ENCODE measurements around the gene PRKCZ. TPM values are rescaled to one million over a fixed set of nuclear protein-coding genes. Genes with fewer than 3 reads are reported as not detected.

The PRKCZ gene
- total RNA-seq, 1 donor from 2014 or later = 58.3 TPM

GRCh38 chr1:2195785-2196184, 145.6 kb downstream of the PRKCZ start:
- no peak for DNase-seq

GRCh38 chr1:2196901-2197638, 146.9 kb downstream of the PRKCZ start:
- no peak for DNase-seq

DNA sequence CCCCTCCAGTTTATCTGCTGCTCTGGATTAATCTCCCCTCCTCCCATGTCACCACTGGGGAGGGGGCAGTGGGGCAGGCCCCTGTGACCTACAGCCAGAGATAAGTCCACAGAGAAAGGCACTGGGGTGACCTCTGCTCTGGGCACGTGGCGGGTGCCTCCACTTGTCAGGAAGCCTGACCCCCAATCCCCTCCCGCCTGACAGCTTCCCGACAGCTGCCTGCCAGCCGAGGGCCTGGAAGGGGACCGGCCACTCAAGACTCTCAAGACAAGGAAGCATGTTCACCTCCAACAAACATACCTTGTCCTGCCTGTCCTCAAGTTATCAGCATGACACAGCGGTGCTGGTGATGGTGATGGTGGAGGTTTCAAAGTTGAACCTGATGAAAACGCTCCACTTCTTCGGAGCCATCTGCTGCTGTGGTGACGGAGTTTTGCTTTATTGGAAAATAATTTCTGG, 147.5 kb downstream of the PRKCZ start:
- no peak for DNase-seq

- no peak for DNase-seq
Measured at GRCh38 chr1:2198571-2198970, 148.4 kb downstream of the PRKCZ start.

DNA sequence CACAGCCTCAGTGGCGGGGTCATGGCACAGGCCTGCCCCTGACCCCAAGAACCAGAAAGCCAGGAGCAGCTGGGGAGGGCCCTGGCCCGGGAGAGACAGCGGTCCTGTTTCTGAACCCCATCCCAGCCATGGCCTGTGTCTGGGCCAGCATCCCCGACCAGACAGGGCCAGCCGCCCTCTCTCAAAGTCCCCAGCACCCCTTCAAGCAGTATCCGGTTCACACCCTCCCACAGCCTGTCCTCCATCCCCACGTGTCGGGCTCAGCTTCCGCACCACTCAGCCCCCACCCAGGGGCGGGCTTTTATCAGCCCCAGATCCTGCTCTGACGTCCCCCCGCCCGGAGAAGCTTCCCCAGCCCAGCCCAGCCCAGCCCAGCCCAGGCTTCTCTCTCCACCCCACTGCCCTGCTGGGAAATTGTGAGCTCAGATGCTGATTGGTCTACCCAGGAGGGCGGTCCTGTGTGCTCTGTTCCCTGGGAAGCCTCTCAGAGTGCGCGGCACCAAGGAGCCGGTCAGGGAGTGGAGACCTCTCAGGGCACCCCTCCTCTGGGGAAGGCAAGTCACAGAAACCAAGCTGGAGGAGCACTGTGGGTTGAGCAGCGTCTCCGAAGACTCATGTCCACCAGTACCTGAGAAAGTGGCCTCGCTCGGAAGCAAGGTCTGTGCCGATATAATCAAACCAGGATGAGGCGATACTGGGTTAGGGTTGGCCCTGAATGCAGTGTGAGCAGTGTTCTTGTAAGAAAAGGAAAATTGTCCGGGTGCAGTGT, 149.0 kb downstream of the PRKCZ start:
- peak; percentile 84 for DNase-seq

DNA sequence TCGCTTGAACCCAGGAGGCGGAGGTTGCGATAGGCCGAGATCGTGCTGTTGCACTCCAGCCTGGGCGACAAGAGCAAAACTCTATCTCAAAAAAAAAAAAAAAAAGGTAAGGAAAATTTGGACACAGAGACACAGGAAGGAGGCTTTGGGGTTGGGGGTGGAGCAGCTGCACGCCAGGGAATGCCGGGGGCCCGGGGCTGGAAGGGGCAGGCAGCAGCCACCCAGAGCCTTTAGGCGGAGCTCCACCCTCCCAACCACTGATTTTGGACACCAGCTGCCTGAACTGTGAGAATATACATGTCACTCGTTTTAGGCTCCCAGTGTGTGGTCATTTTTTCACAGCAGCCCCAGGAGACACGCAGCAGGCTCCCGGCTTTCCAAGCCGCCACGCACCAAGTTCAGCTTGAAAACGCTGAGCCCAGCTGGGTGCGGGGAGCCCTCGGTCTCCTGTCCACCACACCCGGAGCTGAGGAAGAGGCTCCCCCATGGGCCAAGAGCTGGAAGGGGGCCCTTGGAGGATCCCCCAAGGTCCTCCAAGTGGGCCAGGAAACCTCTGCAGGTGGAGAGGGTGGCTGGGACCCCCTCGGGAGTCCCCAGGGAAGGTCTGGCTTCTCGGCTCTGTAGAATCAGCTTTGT, 150.2 kb downstream of the PRKCZ start:
- no peak for DNase-seq

- DNase-seq = no peak
Measured at GRCh38 chr1:2201062-2201461, 150.9 kb downstream of the PRKCZ start.

DNA sequence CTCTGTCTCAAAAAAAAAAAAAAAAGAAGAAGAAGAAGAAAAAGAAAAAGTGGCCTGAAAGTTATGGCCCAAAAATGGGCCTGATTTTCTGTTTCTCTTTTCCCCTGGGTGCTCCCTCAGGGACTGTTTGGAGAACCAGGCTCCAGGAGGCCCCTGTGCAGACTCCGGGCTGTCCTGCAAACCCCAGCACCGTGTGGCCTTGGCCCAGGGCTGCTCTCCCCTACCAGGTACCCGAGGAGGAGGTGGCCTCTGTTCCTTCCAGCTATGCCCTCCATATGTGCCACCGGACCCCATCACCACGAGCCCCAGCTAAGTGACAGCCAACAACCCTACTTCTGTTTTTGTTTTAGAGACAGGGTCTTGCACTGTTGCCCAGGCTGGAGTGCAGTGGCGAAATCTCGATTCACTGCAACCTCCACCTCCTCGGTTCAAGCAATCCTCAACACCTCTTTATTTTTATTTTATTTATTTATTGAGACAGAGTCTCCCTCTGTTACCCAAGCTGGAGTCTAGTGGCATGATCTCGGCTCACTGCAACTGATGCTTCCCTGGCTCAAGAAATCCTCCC, 151.9 kb downstream of the PRKCZ start:
- no peak for DNase-seq

GRCh38 chr1:2202843-2203601, 152.8 kb downstream of the PRKCZ start:
- no peak for DNase-seq

DNA sequence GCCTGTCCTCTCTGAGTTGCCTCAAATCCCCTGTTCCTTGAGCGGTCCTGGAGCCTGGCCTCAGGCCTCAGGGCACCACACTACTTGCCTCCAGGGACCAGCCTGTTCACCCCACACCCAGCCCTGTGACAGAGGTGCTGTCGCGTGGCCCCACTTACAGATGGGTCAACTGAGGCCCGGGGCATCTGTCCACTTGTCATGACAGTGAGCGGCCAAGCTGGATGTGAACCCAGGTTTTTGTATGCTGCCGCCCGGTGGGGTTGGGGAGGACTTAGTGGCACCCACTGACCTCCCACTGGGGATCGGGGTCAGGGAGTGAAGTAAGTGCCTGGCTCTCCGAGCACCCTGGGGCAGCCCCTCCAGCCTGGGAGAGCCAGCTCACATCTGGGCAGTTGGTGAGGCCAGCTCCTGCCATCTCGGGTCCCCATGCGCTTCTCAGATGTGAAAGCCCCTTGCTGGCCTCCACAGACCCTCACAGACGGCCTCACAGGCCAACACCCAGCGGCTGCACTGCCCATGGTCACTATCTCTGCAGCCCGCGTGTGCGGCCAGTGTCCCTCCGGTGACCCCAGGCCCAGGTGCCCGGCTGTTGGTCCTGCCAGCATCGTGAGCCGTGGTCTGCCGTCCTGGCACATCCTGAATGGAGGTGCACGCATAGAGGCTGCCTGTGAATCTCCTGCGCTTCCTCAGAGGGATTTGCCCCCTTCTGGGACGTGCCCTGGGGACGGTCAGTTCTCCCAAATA, 153.6 kb downstream of the PRKCZ start:
- no peak for DNase-seq

GRCh38 chr1:2204415-2205190, 154.4 kb downstream of the PRKCZ start:
- no peak for DNase-seq

- DNase-seq = peak; percentile 91
Measured at GRCh38 chr1:2205191-2205952, 155.2 kb downstream of the PRKCZ start.

DNA sequence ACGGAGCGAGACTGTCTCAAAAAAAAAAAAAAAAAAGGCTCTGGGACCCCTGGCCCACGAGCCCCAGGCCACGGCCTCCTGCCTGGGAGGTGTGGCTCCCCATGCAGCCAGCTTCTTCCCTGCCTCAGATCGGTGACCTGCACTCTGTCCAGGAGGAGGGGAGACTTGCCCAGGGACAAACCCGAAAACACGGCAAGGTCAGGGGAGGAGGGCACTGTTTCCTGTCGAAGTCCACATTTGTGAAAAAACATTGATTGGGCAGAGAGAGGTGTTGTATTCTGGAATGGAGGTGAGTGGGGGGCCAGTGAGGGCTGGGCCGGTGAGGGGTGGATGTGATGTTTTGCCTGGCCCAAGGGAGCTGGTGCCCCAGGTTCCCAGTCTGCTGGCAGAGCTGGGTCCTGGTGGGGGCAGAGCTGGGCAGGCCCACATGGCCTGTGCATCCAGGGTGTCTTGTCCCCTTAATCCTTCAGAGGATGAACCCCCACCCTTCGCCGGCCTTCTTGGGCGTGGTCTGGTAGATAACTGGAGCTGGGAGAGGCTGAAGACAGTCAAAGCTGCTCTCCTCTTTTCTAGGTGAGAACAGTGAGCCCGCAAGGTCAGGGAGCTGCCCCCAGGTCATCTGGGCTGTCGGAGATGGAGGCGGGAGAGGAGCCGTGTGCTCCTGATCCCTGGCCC, 156.7 kb downstream of the PRKCZ start:
- DNase-seq = no peak

DNA sequence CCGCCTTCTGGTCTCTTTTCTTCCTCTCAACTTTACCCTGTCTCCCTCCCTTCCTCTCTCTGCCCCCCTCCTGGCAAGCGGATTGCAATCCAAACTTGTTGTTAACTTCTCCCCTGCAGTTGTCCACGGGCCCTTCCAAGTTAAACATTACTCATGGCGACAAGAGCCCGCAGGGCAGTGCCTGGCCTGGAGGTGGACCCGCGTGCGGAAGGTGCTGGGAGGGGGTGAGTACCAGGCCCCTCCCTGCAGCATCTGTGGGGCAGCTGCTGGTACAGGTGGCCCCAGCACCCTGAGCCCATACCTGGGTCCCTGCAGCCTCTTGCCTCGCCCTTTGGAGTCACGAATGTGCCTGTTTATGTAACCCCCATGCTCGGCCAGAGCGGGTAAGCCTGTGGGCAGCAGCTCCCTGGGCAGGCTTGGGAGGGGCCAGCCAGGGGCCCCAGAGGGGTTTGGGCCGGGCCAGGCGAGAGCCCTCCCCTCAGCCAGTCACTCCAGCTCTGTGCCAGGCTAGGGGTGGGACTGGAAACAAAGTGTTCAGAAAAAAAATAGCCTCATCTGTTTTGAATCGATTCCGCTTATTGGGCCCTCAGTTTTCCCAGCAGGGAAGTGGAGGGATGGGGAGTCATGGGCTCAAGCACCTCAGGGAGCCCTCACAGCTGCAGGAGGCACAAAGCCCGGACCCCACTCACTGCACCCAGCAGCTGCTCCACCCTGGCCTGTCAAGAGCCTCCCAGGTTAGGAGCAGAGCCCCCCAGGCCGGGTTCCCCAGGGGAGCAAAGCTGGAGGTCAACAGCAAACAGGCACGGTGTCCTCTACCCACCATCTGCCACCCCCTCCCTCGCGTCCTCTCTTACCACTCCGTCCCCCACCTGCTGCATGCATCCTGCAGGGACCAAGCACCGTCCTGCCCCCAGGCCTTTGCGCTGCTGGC, 158.4 kb downstream of the PRKCZ start:
- DNase-seq = no peak

GRCh38 chr1:2209400-2210083, 159.3 kb downstream of the PRKCZ start:
- no peak for DNase-seq

- no peak for DNase-seq
Measured at GRCh38 chr1:2210084-2210653, 160.0 kb downstream of the PRKCZ start.

DNA sequence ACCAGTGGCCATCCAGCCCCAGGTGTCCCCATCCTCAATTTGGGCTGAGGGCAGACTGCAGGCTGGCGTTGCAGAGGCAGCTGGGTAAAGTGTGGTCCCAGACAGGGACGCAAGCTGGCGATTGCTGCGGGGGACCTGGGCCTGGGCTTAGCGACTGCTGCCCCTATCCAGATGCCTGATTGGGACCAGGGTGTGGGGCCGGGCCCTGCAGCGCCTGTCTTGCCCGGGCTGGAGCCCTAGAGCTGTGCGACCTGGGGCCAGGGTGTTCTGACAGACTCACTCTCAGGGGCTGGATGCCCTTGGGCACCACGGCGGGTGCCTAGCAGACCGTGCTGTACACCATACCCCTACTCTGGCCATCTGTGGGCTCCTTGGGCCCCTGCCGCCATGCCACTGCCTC, 160.6 kb downstream of the PRKCZ start:
- no peak for DNase-seq
